NCI-H226 (cell line): ENCODE data around the gene C14orf119.

ENCODE experiments used
- DNase-seq: peaks from one replicate; pipeline ENCODE4 v3.0.0-alpha.2; 2015

Gene C14orf119

DNA sequence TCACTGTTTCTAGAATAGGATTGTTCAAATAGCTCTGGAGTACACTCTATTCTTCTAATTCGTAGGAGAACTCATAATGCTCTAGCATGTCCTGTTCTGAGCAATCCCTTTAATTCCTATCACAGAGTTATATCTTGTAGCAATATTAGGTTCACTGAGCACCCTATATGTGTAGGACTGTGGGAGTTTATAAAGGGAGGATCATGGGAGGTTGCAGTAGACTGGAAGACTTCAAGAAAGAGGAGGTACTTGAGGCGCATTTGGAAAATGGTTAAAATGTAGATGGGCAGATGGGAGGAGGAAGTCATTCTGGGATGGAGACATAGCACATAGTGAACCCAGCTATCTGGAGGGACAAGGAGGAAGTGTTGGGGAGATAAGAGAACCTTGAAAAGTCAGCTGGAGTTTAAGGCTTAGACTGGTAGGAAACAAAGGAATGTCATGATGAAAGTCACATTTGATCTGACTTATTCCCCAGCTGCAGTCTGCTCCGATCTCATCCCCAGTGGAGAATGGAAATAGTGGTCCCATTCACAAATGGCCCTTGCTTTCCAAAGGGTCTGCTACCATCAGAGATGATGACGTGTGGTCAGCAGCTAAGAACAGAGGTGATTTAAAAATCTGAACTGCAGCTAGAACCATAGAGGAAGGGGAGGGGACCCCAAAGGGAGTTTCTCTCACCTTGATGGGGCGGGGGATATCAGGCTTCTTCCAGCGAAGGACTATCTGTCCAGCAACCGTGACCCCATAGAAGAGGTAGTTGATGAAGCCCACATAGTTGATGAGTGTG, 33.9 kb downstream of the C14orf119 start:
- DNase-seq, result no peak

DNA sequence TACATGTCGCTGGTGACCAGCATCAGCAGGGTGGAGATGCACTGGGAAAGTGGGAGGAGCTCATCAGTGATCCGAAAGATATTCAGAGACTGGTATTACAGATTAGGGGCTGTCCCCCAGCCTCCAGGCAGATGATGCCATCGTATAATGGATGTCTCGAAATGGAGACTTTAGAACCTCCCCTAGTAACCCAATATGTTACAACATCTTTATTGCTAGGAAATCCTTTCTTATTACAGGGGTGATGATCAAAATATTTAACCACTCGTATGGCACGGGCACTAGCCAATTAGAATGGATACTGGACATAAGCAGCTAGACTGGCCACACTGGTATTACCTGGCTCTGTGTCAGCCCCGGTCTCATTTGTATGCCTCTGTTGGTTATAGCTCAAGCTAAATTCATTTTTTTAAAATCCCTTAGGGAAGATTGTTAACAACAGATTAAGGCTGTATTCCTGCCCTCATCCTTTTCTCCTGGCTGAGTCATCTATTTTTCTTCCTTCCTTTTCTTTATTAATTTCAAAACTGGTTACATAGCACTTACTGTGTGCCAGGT, 34.5 kb downstream of the C14orf119 start:
- DNase-seq, result no peak

DNA sequence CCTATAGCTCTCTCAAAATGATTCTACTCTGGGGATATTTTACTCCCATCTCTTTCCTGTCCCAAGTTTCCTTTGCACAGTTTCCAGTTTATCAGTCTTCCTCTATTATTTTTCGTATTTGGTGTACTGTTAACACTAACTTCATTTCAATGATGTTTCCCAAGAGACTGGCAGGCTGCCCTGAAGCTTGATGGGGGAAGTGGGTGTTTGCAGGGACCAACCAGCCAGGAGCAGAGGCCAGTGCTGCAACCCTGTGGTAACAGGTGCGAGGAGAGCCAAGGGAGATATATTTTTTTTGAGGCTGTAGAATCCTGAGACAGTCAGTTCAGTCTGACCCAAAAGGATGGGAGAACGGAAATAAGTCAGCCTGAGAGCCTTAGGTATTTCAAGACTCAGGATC, 35.6 kb downstream of the C14orf119 start:
- no peak for DNase-seq

DNA sequence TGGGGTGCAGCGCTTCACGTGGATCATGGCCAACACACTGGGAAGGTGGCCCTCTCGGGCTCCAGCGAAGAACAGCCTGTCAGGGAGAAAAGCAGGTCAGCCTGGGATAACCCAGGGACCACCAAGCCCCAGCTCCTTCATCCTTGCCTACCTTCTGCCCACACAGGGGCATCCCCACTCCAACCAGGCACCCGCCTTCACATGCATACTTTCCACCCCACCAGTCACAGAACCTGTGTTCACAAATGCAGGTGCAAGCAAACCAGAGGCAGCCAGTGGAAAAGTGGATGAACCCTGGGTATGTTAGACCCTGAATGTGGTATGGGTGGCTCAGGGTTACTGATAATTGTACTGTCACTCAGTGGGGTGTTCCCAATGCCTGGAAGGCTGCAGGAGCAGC, 36.2 kb downstream of the C14orf119 start:
- DNase-seq, result no peak

DNA sequence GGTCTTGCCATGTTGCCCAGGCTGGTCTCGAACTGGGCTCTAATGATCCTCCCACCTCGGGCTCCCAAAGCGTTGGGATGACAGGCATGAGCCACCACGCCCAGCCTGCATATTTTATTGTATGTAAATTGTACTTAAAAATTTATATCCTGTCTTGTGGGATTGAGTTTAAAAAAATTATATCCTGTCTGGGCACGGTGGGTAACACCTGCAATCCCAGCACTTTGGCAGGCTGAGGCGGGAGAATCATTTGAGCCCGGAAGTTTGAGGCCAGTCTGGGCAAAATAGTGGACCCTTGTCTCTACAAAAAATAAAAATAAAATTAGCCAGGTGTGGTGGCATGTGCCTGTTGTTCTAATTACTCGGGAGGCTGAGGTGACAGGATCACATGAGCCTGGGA, 37.7 kb downstream of the C14orf119 start:
- no peak for DNase-seq

DNA sequence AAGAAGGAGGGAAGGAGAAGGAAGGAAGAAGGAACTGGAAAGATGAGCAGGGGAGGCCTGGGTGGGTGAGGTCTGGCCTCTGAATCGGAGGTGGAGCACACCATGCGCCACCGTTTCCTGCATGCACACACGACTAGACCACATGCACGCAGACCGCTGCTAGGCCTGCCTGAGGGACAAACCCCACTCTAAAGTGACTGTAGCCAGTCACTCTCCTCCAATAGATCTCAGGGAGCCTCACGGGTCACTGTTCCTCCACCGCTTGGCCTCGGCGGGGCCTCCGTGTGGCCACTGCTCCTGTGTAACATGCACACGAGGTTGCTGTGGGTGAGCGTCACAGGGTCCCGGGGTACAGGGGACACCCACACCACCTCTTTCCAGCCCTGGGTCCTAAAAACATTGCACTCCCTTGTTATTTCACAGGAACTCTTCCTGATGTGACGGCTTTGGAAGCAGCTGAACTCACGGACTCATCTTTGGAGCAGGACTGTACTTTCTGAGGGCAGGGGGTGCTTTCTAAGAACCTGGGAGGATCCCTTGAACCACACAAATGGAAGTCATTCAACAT, 41.3 kb downstream of the C14orf119 start:
- DNase-seq, result no peak

DNA sequence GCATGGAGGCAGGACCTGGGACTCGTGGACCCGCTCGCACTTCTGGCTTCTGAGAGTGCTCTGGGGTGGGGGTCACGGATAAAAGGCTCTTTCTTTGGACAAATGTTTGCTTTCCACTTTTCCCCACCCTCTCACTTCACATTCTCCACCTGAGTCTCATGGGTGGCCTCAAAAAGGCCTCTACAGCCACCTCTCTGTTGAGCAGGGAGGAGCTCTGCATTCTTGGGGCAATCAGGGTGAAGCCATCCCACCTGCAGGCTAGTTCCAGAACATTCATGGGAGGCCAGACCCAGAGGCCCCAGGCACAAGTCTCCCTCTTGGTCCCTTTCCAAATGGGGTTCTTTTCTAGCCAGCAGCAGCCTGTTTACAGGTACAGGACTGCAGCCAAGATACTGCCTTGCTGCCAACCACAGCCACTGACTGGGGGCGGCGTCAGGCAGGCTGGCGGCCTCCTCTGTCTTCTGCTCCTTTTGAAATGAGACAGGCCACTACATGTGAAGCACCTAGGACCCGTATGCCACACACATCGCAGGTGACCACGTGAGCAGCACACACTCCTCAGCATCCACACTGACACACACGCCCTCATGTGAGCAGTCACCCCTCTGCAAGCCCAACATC, 42.0 kb downstream of the C14orf119 start:
- DNase-seq, result peak; percentile 50

DNA sequence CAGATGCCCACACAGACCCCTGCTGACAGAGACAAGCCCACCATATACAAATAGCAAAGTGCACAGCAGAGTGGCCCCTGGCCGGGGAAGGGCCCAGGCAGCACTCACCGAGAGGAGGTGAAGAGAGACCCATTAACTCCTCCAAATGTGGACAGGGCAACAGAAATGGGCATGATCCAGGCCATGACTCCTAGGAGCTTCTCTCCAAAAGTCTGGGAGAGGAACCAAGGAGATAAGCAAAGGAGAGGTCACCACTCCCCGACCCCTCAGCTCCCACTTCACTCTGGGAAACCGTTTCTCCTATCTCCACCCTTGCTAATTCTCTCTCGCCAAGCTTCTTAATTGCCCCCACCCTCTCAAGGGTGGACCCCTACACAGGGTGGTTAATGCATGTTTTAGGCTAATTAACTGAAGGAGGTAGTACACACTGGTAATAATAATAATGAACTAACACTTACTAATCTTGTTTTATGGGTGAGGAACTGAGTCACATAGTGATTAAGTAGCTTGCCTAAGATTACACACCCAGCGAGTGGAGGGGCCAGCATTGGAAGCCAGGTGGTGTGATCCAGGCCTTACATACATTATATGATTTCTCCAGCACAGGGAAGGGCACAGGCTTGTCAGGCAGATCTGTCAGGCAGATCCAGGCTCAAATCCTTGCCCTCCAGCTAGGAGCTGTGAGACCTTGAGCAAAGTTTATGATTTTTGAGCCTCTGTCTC, 42.7 kb downstream of the C14orf119 start:
- DNase-seq, result peak; percentile 59

DNA sequence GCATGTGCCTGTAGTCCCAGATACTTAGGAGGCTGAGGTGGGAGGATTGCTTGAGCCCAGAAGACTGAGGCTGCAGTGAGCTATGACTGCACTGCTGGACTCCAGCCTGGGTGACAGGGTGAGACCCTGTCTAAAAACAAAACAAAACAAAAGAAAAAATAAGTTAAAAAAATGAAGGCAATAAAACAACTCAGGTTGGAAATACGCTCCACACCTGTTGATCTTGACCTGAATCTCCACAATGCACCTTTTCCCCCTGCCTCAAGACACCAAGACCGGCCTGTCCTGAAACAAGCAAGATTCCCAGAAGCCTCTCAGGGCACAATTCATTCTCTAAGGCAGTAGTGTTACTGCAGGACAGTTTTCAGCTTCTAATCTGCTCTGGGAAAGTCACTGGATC, 44.6 kb downstream of the C14orf119 start:
- DNase-seq, result no peak

DNA sequence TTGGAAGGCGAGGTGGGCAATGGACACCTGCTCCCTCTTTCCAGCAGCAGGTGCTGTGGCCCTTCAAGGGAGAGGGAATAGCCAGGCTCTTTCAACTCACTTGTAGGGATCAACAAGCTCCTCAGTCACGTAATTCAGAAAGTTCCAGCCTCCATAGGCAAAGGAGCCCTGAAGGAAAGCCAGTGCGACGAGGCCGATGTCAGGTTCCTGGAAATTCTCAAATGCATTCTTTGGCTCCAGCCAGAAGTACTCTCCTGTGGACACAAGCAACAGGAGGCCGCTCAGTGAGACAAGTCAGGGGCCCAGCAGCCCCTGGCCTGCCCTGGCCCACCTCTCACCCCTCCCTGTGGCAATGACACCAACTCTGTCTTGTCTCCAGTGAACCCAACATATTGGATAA, 45.1 kb downstream of the C14orf119 start:
- no peak for DNase-seq

DNA sequence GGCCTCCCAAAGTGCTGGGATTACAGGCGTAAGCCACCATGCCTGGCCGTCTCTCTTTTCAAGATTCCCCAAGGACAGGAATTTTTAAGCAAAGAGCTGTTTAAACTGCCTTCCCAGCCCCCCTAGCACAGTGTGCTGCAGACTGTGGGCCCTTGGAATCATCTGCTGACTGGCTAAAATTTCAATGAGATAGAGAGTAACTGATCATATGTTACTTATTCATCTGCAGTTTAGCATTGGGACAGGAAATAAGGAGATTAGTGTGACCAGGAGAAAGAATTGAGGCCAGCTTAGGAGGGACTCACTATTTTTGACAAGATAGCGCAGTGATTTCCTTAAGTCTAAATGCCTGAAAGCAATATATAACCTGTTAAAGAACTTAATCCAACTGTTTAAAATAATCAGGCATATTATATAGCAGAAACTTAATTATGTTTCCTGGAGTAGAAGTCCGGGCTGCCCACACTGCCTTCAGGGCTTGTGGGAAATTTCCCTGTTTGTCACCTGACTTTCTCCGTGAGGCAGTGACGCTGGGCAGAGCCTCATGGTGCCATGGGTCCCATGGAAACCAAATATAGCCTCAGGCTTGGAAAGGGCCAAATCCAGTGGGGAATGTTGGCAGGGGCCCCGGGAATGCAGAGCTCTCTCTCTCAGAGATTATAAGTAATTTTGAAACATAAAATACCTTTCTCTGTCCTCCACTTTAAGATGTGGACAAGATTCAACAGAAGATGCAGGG, 46.6 kb downstream of the C14orf119 start:
- peak; percentile 94 for DNase-seq

DNA sequence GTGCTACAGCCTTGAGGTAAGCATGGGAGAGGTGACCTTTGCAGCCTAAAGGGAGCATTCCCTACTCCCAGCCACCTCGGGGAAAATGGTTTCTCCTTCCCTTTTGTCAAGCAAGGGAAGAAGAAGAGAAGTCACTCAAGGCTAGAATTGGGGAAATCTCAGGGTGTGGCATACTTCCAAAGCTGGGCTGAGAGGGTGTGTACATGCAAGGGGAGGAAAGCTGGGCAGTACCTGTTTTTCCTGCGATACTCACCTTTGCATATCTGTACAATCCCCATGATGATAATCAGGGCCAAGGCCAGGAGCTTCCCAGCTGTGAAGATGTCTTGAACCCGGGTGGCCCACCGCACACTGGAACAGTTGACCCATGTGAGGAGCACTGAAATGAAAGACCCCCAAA, 47.5 kb downstream of the C14orf119 start:
- no peak for DNase-seq

DNA sequence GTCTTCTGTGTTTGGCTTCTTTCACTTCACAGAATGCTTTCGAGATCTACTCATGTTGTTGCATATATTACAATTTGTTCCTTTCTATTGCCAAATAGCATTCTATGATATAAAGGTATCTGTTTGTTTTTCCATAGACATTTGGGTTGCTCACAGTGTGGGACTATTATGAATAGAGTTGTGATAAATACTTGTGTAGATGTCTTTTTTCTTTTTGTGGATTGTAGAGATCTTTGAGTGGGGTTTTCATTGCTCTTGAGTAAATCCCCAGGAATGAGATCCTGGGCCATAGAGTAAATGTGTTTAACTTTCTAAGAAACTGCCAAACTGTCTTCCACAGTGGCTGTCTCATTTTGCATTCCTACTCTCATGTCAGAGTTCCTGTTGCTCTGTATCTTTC, 48.6 kb downstream of the C14orf119 start:
- DNase-seq, result no peak

DNA sequence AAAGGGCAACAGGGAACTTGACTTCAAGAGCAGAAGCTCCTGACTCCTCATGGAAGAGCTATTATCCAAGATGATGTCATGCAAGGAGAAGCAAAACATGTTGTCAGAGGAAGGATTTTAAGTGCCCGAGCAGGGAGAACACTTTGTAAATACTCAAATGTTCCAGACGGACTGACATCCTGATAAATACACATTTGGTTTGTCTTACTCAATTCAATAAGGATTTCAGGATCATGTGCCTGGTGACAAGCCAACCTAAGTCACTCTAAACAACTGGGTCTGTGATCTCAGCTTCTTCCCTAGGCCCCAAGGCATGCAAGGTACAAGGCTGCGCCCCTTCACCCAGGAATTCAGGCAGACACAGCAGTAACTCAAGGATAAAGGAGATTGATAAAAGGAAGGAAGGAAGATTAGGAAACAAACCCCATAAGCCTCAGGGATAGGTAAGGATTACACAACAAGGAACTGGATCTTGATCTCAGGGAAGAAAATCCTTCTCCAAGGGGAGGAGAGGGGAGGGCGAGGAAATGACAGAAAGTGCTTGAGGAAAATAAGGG, 50.6 kb downstream of the C14orf119 start:
- DNase-seq, result peak; percentile 60

DNA sequence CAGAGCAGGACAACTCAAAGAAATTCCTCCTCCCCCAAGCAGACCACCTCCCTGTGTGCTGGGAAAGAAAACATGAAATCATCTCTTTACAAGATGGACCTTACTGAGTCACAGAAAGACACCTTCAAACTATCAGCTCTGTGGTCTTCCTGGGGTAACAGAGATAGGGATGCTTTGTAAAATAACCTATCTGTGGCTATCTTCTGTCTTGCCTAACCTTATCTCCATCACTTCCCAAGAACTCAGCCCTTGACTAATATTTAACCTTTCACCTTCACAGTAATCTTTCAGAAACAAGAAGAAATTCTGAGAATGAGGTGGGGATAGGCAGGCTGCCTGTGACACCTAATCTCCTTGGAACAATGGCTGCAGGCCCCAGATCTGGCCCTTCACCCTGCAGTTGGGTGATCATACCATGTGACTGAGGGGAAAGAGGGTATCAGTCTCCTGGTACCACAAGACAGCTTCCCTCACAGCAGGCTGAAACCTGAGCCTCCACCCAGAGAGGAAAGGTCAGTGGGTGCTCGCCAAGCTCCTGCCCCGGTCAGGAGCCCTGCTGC, 51.1 kb downstream of the C14orf119 start:
- peak; percentile 71 for DNase-seq

DNA sequence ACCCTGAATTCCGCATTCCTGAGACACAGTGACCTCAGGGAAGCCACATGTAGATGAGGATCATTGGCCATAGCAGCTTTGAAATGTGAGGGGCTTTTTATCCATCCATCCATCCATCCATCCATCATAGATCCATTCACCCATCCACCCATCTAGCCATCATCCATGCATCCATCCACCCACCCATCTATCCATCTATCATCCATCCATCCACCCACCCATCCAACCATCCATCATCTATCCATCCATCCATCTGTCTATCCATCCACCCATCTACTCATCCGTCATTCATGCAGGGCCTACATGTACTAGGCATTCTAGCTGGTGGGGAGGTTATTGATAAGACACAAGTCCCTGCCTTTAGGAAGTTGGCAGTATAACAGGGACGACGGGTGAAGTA, 51.7 kb downstream of the C14orf119 start:
- no peak for DNase-seq

DNA sequence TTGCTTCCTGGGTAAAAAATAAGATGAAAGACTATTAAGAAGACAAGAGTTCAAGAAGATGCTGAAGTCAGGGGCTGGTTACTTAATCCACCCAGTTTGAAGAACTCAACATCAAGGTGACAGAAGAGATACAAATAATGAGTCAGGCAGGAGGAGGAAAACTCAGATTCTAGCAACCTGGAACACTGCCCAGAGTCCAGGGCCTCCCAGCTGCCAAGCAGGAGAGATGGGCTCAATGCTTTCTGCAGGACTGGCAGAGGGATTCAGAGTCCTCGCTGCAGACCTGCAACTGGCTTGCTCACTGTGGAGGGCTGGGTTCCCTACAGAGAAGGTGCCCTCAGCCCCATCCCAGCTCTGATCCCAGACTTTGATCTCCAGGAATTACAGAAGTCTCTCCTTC, 52.4 kb downstream of the C14orf119 start:
- DNase-seq, result peak; percentile 82

DNA sequence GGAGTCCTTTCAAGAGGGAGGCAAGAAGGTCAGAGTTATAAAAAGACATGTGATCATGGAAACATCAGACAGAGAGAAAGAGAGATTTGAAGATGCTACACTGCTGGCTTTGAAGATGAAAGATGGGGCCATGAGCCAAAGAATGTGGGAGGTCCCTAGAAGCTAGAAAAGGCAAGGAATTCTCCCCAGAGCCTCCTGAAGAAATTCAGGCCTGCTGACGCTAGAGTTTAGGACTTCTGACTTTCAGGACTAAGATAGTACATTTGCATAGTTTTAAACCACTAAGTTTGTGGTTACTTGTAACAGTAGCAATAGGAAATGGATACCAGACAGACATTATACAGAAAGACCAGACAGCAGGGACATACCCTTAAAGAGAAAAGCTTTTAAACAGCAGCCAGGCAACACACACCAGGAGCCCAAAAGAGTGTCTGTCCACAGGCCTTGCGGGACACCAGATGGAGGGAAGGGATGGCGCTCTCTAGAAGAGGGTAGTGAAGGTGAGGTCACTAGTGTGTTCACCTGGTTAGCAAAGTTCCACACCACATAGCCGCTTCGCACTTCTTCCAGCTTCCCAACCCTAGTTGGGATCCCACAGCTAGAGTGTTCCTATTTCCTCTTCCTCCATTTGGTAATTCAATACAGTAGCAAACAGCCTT, 53.4 kb downstream of the C14orf119 start:
- no peak for DNase-seq

DNA sequence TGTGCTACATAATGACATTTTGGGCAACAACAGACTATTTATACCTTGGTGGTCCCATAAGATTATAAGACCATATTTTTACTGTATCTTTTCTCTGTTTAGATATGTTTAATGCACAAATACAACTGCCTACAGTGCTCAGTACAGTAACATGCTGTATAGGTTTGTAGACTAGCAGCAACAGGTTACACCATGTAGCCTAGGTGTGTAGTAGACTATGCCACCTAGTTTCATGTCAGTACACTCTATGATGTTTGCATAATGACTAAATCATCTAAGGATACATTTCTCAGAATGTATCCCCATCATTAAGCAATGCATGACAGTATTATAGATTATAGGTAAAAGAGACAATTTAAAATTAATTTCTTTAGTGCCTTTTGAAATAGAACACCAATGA, 54.4 kb downstream of the C14orf119 start:
- no peak for DNase-seq
